HG02981 (cell line): ENCODE results near the gene BCORL1.

ENCODE experiments used
- ATAC-seq: cut with Tn5 transposase; IDR thresholded peaks from one replicate; pipeline ENCODE4 v1.9.1; 2021; ENCODE audit warnings: mild to moderate bottlenecking, moderate library complexity; ENCODE audit not compliant: unreplicated experiment

BCORL1 gene

GRCh38 chrX:130009658-130010223, 27.3 kb downstream of the BCORL1 start:
- no peak for ATAC-seq

- ATAC-seq = no peak
These were observed 30.2 kb downstream of the BCORL1 start for GRCh38 chrX:130012683-130013082.

- no peak for ATAC-seq
These were observed 31.2 kb downstream of the BCORL1 start for GRCh38 chrX:130013661-130014060.

- ATAC-seq = no peak
These were observed 31.9 kb downstream of the BCORL1 start for GRCh38 chrX:130014356-130014755.

GRCh38 chrX:130014770-130015169, 32.3 kb downstream of the BCORL1 start:
- ATAC-seq = no peak

- ATAC-seq = no peak
These were observed 32.7 kb downstream of the BCORL1 start for GRCh38 chrX:130015181-130015580.

- ATAC-seq = no peak
These were observed 35.7 kb downstream of the BCORL1 start for GRCh38 chrX:130018143-130018542.

GRCh38 chrX:130020661-130021324, 38.4 kb downstream of the BCORL1 start:
- no peak for ATAC-seq

- ATAC-seq = peak; percentile 97
These were observed 41.7 kb downstream of the BCORL1 start for GRCh38 chrX:130024127-130024526.

GRCh38 chrX:130025256-130025655, 42.8 kb downstream of the BCORL1 start:
- no peak for ATAC-seq

GRCh38 chrX:130027569-130027968, 45.1 kb downstream of the BCORL1 start:
- ATAC-seq = no peak

- ATAC-seq = no peak
These were observed 45.8 kb downstream of the BCORL1 start for GRCh38 chrX:130028196-130028595.

- ATAC-seq = no peak
These were observed 48.4 kb downstream of the BCORL1 start for GRCh38 chrX:130030826-130031225.

GRCh38 chrX:130032552-130032951, 50.1 kb downstream of the BCORL1 start:
- ATAC-seq = no peak

GRCh38 chrX:130034178-130034577, 51.7 kb downstream of the BCORL1 start:
- ATAC-seq = no peak

GRCh38 chrX:130039847-130040246, 57.4 kb downstream of the BCORL1 start:
- ATAC-seq = no peak

GRCh38 chrX:130047416-130047815, 65.0 kb downstream of the BCORL1 start:
- no peak for ATAC-seq

GRCh38 chrX:130048686-130049222, 66.3 kb downstream of the BCORL1 start:
- no peak for ATAC-seq

- ATAC-seq = no peak
These were observed 67.4 kb downstream of the BCORL1 start for GRCh38 chrX:130049821-130050220.

- ATAC-seq = no peak
These were observed 68.9 kb downstream of the BCORL1 start for GRCh38 chrX:130051176-130051845.

- ATAC-seq = no peak
These were observed 70.8 kb downstream of the BCORL1 start for GRCh38 chrX:130053236-130053635.

- ATAC-seq = no peak
These were observed 72.7 kb downstream of the BCORL1 start for GRCh38 chrX:130055103-130055502.
